OCI-LY3 (cell line): Measurements from ENCODE around the gene ENTPD2.

Experiments used
- CTCF ChIP-seq: fragments of 200-600, 300-600 bp; sonication (generic); IDR thresholded peaks from 2 replicates; pipeline ENCODE4 v1.5.1; 2014; ENCODE audit warnings: antibody characterized with exemption, low read length, low read depth
- EZH2phosphoT487 ChIP-seq: fragments of 200-600 bp; shearing (Covaris generic); IDR thresholded peaks from 2 replicates; pipeline ENCODE4 v1.6.1; 2018; ENCODE audit warnings: antibody characterized with exemption, mixed run types, low read depth

GRCh38 chr9:137035507-137035834 is 18.4 kb downstream of the ENTPD2 start:
- TF ChIP-seq CTCF: no peak
- TF ChIP-seq EZH2phosphoT487: no peak
